IPS DF 4.7 (cell line): Measurements from ENCODE around the gene CCDC83.
"Not testable (repeated sequence)": the region's sequence is repeated elsewhere in the genome, so short reads cannot be mapped to it uniquely, and the experiment has no call there.

ENCODE experiments used
- DNase-seq: peaks from one replicate; pipeline ENCODE4 v3.0.0-alpha.2; 2013; ENCODE audit warnings: low spot score; ENCODE audit errors: extremely low read depth

The CCDC83 gene

GRCh38 chr11:85939099-85940015 lies 84.2 kb downstream of the CCDC83 start:
- no peak for DNase-seq

- peak; percentile 33 for DNase-seq
Measured at GRCh38 chr11:85941380-85941973, 86.3 kb downstream of the CCDC83 start.

GRCh38 chr11:85945296-85945695 lies 90.1 kb downstream of the CCDC83 start:
- no peak for DNase-seq

- no peak for DNase-seq
Measured at GRCh38 chr11:85945788-85946187, 90.6 kb downstream of the CCDC83 start.

GRCh38 chr11:85946221-85946620 lies 91.0 kb downstream of the CCDC83 start:
- no peak for DNase-seq

GRCh38 chr11:85947431-85948272 lies 92.5 kb downstream of the CCDC83 start:
- no peak for DNase-seq

- DNase-seq, result no peak
Measured at GRCh38 chr11:85948884-85949283, 93.7 kb downstream of the CCDC83 start.

GRCh38 chr11:85949798-85950197 lies 94.6 kb downstream of the CCDC83 start:
- DNase-seq, result no peak

GRCh38 chr11:85950317-85951048 lies 95.3 kb downstream of the CCDC83 start:
- no peak for DNase-seq

GRCh38 chr11:85951049-85951405 lies 95.8 kb downstream of the CCDC83 start:
- no peak for DNase-seq

GRCh38 chr11:85951428-85952107 lies 96.4 kb downstream of the CCDC83 start:
- no peak for DNase-seq

- DNase-seq, result not testable (repeated sequence)
Measured at GRCh38 chr11:85952108-85952485, 96.9 kb downstream of the CCDC83 start.

- no peak for DNase-seq
Measured at GRCh38 chr11:85953491-85954143, 98.4 kb downstream of the CCDC83 start.

- no peak for DNase-seq
Measured at GRCh38 chr11:85955531-85955930, 100.3 kb downstream of the CCDC83 start.

- no peak for DNase-seq
Measured at GRCh38 chr11:85960678-85961077, 105.5 kb downstream of the CCDC83 start.

GRCh38 chr11:85961130-85961529 lies 105.9 kb downstream of the CCDC83 start:
- DNase-seq, result no peak

GRCh38 chr11:85961930-85962363 lies 106.8 kb downstream of the CCDC83 start:
- DNase-seq, result no peak

GRCh38 chr11:85965202-85965601 lies 110.0 kb downstream of the CCDC83 start:
- no peak for DNase-seq

GRCh38 chr11:85967457-85967856 lies 112.3 kb downstream of the CCDC83 start:
- no peak for DNase-seq
